GM19455 (cell line): Measurements from ENCODE around the gene LRP1B.
"Not testable (repeated sequence)": the region's sequence is repeated elsewhere in the genome, so short reads cannot be mapped to it uniquely, and the experiment has no call there.

ENCODE experiments used
- ATAC-seq: cut with Tn5 transposase; IDR thresholded peaks from one replicate; pipeline ENCODE4 v1.9.1; 2021; ENCODE audit not compliant: unreplicated experiment

The LRP1B gene

DNA sequence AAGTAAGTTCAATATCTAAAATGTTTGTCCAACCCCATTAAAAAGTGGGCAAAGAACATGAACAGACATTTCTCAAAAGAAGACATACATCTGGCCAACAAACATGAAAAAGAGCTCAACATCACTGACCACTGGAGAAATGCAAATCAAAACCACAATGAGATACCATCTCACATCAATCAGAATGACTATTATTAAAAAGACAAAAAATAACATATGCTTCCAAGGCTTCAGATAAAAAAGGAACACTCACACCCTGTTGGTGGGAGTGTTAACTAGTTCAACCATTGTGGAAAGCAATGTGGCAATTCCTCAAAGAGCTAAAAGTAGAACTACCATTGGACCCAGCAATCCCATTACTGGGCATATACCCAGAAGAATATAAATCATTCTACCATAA is 931.1 kb downstream of the LRP1B start:
- ATAC-seq, result no peak

DNA sequence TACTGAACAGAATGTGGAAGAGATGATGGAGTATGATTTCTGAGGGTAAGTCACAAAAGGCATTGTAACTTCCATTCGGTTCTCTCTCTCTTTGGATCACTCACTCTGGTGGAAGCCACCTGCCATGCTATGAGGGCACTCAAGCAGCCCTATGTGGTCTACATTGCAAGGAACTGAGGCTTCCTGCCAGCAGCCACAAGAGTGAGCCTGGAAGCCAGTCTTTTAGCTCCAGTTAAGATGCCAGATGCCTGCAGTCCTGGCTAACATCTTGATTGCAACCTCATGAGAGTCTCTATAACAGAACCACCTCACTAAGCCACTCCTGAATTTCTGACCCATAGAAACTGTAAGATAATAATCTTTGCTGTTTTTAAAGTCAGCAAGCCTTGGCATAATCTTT is 935.7 kb downstream of the LRP1B start:
- ATAC-seq, result no peak

DNA sequence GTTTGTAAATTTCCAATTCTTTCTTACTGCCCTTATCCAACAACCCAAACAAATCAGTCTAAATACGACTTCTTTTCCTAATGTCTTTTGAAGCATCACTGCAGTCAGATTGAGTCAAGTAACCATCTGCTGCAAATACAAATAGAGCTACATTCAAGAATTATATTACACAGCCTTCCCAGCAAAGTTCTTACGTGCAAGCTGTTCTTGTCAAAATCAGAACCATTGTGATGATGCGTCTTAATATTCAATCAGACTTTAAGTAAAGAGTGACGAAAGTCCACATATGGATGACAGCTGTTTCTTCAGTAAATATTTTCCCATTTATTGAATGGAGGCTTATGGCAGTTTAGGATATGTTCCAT is 943.8 kb downstream of the LRP1B start:
- no peak for ATAC-seq

DNA sequence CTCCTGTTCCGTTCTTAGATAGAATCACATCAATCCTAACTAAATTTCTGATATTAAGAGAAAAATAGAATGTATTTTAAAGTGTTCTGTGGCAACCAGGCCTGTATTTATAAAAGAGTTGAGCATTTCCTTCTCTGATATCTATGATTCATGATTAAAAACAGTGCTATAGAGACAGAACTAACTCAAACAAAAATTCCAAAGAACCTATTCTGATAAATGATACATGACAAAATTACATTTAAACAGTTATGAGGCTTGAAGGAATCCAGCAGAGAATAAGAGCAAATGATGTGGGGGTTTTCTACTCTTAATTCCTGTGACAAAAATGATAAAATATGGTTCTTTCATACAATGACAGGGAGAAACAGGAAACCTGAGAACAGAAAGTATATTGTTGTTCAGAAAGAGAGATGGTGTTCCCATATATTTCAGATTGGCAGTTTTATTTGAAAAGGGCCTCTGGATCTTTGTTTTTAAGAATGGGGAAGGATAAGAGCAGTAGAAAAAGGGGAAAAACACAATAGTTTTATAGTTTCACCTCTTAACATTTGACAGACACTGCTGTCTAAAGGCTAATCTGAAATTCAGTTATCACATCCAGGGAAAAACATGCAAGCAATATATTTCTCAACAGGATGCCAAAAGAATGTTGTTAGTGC is 944.3 kb downstream of the LRP1B start:
- no peak for ATAC-seq

DNA sequence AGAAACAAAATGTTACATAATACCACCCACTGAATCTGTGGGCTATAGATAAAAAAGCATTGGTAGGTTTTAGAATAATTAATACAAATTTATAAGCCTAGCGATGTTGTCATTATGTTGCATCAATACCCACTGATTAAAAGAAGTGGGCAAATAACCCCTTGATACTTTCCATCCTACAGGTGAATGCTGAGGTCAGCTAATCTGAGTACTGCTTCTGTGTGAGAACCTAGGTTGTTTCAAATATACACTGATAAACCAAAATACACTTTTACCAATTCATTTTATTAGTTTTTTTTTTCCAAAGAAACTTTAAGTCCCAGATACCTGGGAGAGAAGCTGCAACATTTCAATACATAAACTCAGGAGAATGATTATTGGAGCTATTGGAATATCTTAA is 948.6 kb downstream of the LRP1B start:
- no peak for ATAC-seq

DNA sequence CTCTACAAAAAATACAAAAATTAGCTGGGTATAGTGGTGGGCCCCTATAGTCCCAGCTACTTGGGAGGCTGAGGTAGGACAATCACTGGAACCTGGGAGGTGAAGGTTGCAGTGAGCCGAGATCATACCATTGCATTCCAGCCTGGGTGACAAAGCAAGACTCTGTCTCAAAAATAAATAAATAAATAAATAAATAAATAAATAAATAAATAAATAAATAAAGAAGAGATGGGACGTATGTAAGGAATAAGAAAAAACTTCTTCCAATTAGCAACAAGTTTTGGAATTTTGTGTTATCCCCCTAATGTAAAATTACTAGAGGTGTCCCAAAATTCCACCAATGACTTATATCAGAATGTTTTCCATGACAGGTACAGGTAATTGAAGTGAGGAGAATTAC is 961.7 kb downstream of the LRP1B start:
- ATAC-seq, result not testable (repeated sequence)

DNA sequence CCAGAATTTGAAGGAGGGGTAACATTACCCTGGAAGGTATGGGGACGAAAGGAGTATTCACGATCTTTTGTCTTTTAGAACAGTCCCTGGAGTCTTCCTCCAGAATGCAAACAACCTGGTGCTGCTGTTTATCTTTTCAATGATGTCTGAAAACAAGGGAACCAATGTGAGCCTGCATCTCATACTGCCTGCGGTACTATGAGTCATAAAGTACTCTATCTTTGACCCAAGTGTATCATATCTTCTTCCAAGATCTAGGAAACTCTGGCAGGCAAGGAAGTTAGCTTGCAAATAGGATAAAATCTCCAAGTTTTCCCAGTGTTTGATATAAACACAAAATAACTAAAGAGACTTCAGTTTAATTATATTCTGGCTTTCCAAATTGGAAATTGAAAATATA is 968.5 kb downstream of the LRP1B start:
- ATAC-seq, result no peak

DNA sequence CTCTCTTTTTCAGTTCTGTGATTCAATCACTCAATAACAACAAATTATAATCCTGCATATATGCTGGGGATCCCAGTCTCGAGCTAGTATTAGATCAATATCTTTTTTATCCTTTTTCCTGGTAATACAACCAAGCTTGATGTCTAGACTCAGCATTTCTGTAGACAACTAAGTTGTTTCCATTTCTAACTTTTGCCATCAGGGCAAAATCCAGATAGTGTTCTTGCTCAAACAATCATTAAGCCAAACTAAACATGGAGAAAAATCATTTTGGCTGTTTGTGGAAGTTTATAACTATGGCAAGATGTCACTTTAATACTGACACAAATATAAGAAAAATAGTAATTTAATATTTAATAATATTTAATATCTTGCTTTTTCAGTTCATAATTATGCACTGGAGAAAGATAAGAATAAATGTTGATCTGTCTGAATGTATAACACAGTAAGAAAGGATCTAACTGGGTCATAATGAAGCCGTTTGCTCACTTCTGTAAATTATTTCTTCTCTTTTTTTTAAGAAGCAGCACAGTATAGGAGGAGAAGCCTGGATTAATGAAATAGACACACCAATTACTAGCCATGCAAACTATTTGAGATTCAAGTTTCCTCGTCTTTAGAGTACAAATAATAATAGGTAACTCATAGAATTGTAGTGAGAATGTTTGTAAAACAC is 979.1 kb downstream of the LRP1B start:
- no peak for ATAC-seq

DNA sequence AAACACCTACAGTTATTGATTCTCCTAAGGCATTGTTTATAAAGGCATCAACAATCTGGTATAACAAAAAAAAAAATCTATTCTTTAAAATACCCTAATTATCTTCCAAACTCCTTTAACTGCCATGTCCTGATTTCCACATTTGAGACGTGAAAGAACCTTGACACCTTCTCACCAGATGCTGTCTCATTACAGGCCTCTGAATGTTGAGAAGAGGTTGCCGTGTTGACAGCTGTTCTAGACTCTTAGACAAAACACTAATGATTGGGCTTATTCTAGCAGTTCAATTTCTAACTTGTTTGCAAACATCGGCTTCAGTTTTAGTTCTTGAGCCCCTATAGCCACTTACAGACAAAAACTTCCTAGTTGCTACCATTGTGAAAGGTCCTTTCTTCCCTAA is 988.8 kb downstream of the LRP1B start:
- no peak for ATAC-seq

DNA sequence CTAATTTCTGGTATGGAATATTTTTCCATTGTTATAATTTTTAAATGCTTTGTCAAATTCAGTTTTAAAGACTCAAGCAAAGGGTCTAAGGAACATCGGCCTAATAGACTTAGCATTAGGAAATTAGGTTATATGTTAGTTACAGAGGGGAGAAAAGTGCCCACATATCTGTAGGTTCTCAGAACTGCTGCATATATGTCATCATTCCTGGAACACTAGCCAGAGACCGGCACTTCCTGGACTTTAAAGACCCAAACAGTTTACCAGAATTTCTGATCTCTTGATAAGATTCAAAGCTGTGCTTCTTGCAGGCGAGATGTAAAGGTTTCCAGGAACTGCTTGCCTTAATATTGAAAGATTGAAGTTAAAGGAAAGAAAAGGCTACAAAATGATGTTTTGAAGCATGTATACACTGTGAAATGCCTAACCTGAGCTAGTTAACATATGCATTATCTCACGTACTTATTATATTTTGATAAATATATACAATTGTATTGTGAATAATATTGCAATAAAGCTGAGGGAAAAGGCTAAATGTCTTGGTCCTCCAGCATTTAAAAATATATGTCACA is 993.6 kb downstream of the LRP1B start:
- no peak for ATAC-seq

DNA sequence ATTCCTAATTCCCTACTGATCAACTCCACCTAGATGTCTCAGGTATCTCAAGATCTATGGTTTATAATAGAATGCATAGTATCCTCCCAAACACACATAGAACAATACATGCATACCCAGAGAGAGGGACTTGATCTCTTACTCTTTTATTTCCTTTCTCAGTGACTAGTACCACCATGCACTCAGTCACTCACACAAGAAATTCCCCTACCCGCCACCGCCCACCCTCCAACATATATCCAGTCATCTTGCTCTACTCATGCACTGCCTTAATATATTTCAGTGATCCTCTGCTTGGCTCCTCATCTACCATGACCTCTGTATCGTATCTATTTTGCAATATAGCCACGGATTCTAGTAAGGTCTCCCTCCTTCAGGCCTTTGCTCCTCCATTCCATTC is 996.9 kb downstream of the LRP1B start:
- no peak for ATAC-seq

DNA sequence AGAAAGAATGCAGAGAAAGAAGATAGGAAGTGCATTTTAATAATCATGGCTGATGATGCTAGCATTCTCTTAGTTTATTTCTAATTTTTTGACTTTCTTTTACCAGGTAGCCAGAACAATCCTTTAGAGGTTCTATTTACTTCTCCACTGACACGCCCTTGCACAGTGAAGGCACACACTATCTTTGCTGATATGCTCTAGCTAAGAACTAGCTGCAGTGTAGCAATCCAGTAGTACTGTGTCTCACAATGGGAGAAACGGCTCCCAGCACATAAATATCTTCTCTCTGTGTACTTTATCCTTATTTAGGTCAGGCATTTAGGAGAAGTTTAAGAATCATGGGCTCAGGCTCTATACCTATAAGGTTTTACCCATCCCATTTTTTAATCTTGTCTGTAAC is 1005.4 kb downstream of the LRP1B start:
- no peak for ATAC-seq

DNA sequence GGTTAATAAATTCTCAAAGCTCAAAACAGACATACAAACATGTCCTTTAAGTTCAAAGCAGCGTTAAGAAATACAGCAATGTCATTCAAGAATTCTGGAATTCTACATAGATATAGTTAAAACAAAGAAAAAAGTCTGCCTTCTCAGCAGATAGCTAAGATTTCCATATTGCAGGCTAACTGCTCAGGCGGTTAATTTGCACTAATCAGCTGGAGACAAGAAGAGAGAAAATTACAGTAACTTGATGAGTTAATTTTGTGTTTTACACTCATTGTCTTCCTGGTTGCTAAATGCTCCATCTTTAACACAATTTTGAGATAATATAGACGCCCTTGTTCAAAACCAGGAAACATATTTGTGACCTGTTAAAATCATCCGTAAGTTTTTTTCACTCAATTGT is 1012.0 kb downstream of the LRP1B start:
- no peak for ATAC-seq

DNA sequence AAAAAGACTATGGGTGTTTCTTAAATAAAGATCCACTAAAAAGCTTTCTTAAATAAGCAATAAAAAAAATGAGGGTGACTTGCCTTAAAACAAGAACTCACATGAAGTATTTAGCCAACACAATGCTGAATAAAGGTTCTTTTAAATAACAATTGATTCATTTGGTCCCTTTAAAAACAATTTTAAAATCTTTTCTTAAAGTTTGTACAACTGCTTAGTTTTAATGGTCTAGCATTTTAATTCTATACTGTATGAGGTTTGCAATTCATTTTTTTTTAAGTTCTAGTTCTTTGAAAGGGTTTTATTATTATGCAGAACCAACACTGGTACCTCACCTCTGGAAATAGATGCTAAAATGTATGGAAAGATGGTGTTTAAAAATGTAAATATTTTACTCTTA is 1017.5 kb downstream of the LRP1B start:
- ATAC-seq, result no peak

DNA sequence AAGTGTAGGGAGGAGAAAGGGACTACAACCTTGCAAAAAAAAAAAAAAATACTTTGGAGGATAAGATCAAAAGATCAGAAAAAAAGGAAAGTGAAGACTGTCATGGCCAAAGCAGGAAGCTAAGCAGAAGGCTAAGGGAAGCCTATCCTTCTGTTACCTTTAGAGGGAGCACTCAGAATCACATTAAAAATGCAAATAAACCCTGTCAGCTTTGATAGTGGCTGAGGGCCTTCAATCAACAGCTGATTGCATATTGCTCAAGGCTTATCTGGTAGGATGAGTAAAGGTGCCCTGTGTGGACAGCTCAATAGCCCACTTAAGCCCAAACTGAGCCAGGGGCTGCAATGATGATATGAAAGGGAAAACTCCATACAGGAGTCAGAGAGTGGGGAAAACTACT is 1021.2 kb downstream of the LRP1B start:
- no peak for ATAC-seq

DNA sequence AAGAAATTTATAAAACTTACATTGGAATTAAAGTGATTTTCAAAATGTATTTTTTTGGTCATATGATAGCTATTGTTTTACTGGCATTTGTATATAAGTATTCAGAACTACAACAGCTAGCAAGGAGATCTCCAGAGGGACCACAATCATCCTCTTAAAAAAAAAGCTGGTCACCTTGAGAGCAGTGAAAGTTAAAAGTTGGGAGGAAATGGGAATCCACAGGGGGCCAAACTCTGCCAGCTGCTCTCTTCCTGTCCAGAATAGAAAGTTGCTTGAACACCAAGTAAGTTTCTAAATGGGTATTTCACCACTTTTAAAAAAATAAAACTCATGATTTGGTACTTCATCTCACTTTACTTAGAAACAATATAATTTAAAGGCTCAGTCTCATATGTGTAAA is 1025.1 kb downstream of the LRP1B start:
- ATAC-seq, result no peak

DNA sequence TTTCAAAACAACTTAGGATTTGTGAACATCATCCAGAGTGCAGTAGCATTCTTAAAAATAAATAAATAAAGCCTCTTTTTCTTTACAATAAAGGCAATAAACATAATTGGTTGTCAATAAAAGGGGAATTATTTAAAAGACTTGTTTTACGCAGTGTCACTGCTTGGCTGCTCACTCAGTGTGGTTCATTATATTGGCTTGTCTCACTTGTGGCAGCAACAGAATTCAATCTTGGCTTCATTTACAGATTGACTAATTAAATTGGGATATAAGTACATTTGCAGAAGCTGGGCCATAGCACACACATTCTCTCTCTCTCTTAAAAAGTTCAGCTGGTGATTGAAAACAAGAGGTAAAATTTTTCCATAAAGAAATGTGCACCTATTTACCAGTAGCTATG is 1027.6 kb downstream of the LRP1B start:
- no peak for ATAC-seq

DNA sequence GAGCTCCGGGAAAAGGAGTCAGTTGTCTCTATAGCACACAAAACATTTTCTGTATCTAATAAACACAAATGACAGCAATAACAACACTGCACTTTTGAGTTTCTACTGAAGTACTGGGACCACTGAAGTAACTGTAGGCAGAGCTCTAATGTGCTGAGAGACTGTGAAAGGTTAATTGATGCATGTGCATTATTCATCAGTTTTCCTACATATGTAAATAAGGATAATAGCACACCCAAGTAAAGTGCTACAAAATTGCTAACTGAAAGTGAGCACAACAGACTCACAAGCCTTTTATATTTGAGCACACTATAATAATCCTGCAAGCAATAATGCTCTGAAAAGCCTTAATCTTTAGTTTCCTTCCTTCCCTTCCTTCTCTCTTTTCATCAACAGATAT is 1051.6 kb downstream of the LRP1B start:
- ATAC-seq, result no peak

DNA sequence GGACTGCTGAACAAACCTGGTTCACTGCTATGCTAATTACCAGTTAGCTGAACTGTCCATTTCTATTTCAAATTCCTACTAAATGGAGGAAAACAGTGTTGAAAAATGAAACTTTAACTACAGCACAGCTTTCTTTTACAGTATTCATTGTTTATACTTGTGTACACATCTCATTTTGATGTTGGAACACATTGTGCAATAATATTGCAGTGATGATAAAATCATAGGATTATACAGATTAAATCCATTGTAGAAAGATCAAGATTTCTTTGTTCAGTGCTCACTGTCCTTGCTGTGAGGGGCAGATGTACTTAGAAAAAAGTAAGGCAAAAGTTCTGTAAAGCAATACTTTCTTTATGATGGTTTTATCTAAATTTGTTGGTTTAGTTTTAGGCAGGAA is 1055.1 kb downstream of the LRP1B start:
- ATAC-seq, result no peak

DNA sequence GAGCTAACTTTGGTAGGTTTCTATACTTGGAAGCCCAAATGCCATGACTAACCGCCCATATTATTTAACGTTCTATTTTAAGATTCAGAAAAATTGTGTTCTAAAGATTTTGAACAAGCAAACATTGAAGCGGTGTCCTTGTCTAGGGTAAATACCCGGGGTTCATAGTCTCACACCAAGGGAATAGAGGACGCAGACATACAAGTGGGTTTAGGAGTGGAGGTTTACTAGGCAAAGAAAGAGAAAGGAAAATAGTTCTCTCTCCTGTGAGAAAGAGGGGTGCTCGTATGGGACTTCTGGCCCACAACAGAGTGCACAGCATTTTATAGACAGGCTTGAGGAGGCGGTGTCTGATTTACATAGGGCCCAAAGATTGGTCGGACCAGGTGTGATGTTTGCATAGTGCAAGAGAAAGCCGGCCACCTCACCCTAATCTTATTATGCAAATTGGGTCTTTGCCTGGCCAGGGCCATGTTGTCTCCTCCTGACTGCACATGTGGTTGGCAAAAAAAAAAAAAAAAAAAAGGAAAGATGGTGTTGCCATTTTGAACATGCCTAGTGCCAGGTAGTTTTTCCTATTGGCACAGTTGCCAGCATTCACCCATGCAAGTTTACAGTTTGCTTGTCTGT is 1062.6 kb downstream of the LRP1B start:
- ATAC-seq, result no peak

DNA sequence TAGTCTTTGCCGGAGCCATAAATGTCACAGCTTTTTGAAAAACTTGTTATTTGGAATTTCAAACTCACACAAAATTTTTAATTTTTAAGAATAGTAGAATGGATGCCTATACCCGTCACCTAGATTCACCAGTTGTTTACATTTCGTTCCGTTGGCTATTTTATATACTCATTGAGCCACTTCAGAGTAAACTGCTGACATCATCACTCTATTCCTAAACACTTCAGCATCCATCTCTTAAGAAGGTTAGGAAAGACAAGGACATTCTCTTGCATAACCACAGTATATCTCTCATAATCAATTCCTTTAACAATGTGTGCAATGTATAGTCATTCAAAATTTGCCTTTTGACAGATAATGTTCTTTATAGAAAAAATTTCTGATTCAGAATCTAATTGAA is 1065.8 kb downstream of the LRP1B start:
- no peak for ATAC-seq

DNA sequence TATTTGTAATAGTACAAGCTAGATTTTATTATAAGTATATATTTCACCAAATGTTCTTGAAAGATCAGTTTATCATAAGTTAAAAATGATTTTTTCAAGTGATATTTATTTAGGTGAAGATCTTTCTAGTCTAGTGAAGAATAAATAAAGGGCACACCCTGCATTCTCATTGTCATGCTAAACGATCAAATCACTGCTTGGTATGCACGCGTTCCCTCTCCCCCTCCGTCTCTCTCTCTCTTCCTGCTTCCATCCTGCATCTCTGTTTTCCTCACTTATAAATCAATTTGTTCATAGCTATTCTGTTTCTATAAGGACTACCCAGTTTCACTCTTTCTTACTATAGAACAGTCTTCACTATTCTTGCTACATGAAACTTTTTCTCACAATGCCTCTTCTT is 1067.4 kb downstream of the LRP1B start:
- no peak for ATAC-seq
